Mesenchymal stem cell (in vitro differentiated cells and primary cell): ENCODE data around the gene B4GALT7.
A peak's percentile ranks its signal among the peaks of the same experiment; 100 is the strongest.

Experiments
- DNase-seq: peaks from one replicate; pipeline ENCODE4 v3.0.0-alpha.2; 2013
- H2AFZ ChIP-seq: one replicate; pipeline ENCODE4 v1.6.1; 2013; ENCODE audit warnings: low read depth, mild to moderate bottlenecking, control low read depth, inconsistent platforms, low read length, moderate library complexity
- H2AK5ac ChIP-seq: 2 replicates; pipeline ENCODE4 v1.6.1; 2013; ENCODE audit warnings: low read length, moderate library complexity, mild to moderate bottlenecking, inconsistent platforms; ENCODE audit not compliant: severe bottlenecking
- H2BK120ac ChIP-seq: one replicate; pipeline ENCODE4 v1.6.1; 2013; ENCODE audit warnings: low read depth, mild to moderate bottlenecking, inconsistent platforms, low read length, moderate library complexity
- H2BK12ac ChIP-seq, 2 experiments: one replicate each; pipeline ENCODE4 v1.6.1; 2013; ENCODE audit warnings: inconsistent platforms in 2 of 2, low read length in 2 of 2, mild to moderate bottlenecking in 2 of 2, moderate library complexity in 2 of 2, control low read depth in 1 of 2
- H2BK15ac ChIP-seq: one replicate; pipeline ENCODE4 v1.6.1; 2013; ENCODE audit warnings: mild to moderate bottlenecking, low read depth, inconsistent platforms; ENCODE audit not compliant: poor library complexity, severe bottlenecking
- H2BK5ac ChIP-seq: 2 replicates; pipeline ENCODE4 v1.6.1; 2013; ENCODE audit warnings: low read depth, mild to moderate bottlenecking, low read length, control low read depth, inconsistent platforms; ENCODE audit not compliant: poor library complexity, severe bottlenecking
- H3K14ac ChIP-seq, 2 experiments: one replicate each; pipeline ENCODE4 v1.6.1; 2013; ENCODE audit warnings: inconsistent platforms in 2 of 2, low read length in 2 of 2, control low read depth in 1 of 2, mild to moderate bottlenecking in 1 of 2, moderate library complexity in 1 of 2
- H3K18ac ChIP-seq, 2 experiments: one replicate each; pipeline ENCODE4 v1.6.1; 2013; ENCODE audit warnings: inconsistent platforms in 2 of 2, low read length in 2 of 2, control low read depth in 1 of 2, low read depth in 1 of 2, mild to moderate bottlenecking in 1 of 2
- H3K23ac ChIP-seq, 2 experiments: one replicate each; pipeline ENCODE4 v1.6.1; 2013; ENCODE audit warnings: inconsistent platforms in 2 of 2, low read length in 2 of 2, mild to moderate bottlenecking in 2 of 2, moderate library complexity in 2 of 2, control low read depth in 1 of 2
- H3K27ac ChIP-seq: 2 replicates; pipeline ENCODE4 v1.5.1; 2013; ENCODE audit warnings: mild to moderate bottlenecking, moderate library complexity, low read length, control low read depth, inconsistent platforms; ENCODE audit not compliant: poor library complexity, severe bottlenecking
- H3K27me3 ChIP-seq, 2 experiments: 2 replicates each; pipeline versions ENCODE4 v1.6.1 to v1.7.0; 2013; ENCODE audit warnings: low read length in 2 of 2, mild to moderate bottlenecking in 2 of 2, moderate library complexity in 2 of 2, control low read depth in 1 of 2, inconsistent platforms in 1 of 2; ENCODE audit not compliant: control insufficient read depth in 1 of 2, insufficient read depth in 1 of 2
- H3K36me3 ChIP-seq, 2 experiments: 2 replicates each; pipeline versions ENCODE4 v1.6.1 to v1.7.0; 2013; ENCODE audit warnings: low read length in 2 of 2, control low read depth in 1 of 2, inconsistent platforms in 1 of 2, low read depth in 1 of 2, mild to moderate bottlenecking in 1 of 2; ENCODE audit not compliant: insufficient read depth in 2 of 2, control insufficient read depth in 1 of 2
- H3K4ac ChIP-seq, 2 experiments: one replicate each; pipeline ENCODE4 v1.6.1; 2013; ENCODE audit warnings: inconsistent platforms in 2 of 2, low read length in 2 of 2, mild to moderate bottlenecking in 2 of 2, moderate library complexity in 2 of 2, control low read depth in 1 of 2, low read depth in 1 of 2
- H3K4me1 ChIP-seq: 2 replicates; pipeline ENCODE4 v1.6.1; 2013; ENCODE audit warnings: low read depth, low read length, control low read depth; ENCODE audit not compliant: control insufficient read depth, insufficient read depth
- H3K4me2 ChIP-seq: 2 replicates; pipeline ENCODE4 v1.6.1; 2013; ENCODE audit warnings: low read length, mild to moderate bottlenecking, inconsistent platforms; ENCODE audit not compliant: poor library complexity, severe bottlenecking
- H3K4me3 ChIP-seq, 2 experiments: 2 replicates each; pipeline versions ENCODE4 v1.5.1 to v1.7.0; 2013; ENCODE audit warnings: low read length in 2 of 2, mild to moderate bottlenecking in 2 of 2, control low read depth in 1 of 2, low read depth in 1 of 2; ENCODE audit not compliant: insufficient read depth in 1 of 2
- H3K79me1 ChIP-seq: replicated peaks from 2 replicates; pipeline ENCODE4 v1.6.1; 2013; ENCODE audit warnings: mild to moderate bottlenecking, control low read depth, low read length, inconsistent platforms; ENCODE audit not compliant: poor library complexity, severe bottlenecking
- H3K9ac ChIP-seq: 2 replicates; pipeline ENCODE4 v1.7.0; 2013; ENCODE audit warnings: mild to moderate bottlenecking, low read length, moderate library complexity
- H3K9me3 ChIP-seq: 2 replicates; pipeline ENCODE4 v1.7.0; 2013; ENCODE audit warnings: mild to moderate bottlenecking, low read length; ENCODE audit not compliant: control insufficient read depth
- H4K8ac ChIP-seq: one replicate; pipeline ENCODE4 v1.6.1; 2013; ENCODE audit warnings: inconsistent platforms, mild to moderate bottlenecking, low read length, moderate library complexity
- H4K91ac ChIP-seq: one replicate; pipeline ENCODE4 v1.6.1; 2013; ENCODE audit warnings: mild to moderate bottlenecking, low read length, inconsistent platforms
- WGBS: methylation state at CpG from one replicate; pipeline ENCODE4 v1.1.7; 2013; ENCODE audit warnings: mixed read lengths; 5-methylcytosine and 5-hydroxymethylcytosine counted together

Gene B4GALT7

DNA sequence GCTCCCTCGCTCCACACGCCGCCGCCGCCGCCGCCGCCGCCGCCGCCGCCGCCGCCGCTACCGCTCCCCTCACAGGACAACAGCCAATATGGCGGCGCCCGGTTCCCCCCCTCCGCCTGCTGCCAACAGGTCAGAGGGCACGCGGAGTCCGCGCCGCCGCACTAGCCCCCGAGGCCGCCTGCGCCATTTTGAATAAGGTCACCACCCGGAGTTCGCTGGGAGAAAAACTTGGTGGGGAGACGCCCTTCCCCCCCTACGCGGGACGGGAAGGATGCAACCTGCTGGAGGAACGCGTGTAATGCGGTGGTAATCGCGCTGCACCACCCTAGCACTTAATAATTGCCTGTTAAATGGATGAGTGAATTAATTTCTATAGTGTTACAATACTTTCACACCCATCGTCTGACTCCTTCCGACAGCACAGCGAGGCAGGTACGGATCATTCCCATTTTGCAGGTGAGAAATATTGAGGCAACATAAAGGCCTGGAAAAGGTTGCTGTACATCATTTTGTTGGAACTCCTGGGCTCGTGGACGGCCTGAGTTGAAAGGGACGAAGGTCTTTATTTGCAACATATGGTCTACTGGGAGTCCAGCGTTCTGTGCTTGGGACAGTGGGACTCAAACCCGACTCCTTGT, 45.3 kb upstream of the B4GALT7 start, which contains the start of gene FAM193B:
Gene FAM193B, minus strand, starts transcription at position 90 of the 638 bp plus-strand sequence. CDS start 105 bp downstream, outside the sequence.
- Histone ChIP-seq H3K9me3 (no peaks in the 10 kb centered on the region), H3K36me3 (peaks cover 9 to 23% of the 10 kb centered on the region in 2 experiments), H3K4me2 (peak within 1 kb of the TSS; percentile 98), H2BK5ac (peak within 1 kb of the TSS; percentile 49), H3K4me3 (peak within 1 kb of the TSS; percentile 94 to 97), H3K14ac (peak within 1 kb of the TSS; percentile 94 to 96), H3K4ac (peak within 1 kb of the TSS; percentile 77 to 79), H2AK5ac (no peak within 1 kb of the TSS), H2BK12ac (no peak within 1 kb of the TSS), H3K18ac (peak within 1 kb of the TSS; percentile 34 to 93), H2AFZ (peak within 1 kb of the TSS; percentile 89), H3K23ac (peak within 1 kb of the TSS in 1 of 2 experiments; percentile 85), H3K4me1 (peaks cover 16% of the 10 kb centered on the region), H3K27ac (peak within 1 kb of the TSS; percentile 53), H3K79me1 (peaks cover 13% of the 10 kb centered on the region), H2BK120ac (peak within 1 kb of the TSS; percentile 94), H4K8ac (peak within 1 kb of the TSS; percentile 92), H4K91ac (peak within 1 kb of the TSS; percentile 62), H3K9ac (peak within 1 kb of the TSS; percentile 88), H3K27me3 (no peaks in the 10 kb centered on the region), H2BK15ac (peak within 1 kb of the TSS; percentile 67)
- WGBS = 28% methylated on average over 22 of the region's 49 CpGs
- peak; percentile 92 for DNase-seq

GRCh38 chr5:177555228-177555627, 44.7 kb upstream of the B4GALT7 start:
- Histone ChIP-seq H3K4me1 (peaks cover 16% of the 10 kb centered on the region), H2AFZ (no peak overlapping the region), H3K14ac (no peak overlapping the region), H3K36me3 (peaks cover 9 to 22% of the 10 kb centered on the region in 2 experiments), H3K18ac (no peak overlapping the region), H4K8ac (no peak overlapping the region), H2BK5ac (no peak overlapping the region), H2AK5ac (no peak overlapping the region), H3K27me3 (no peaks in the 10 kb centered on the region), H2BK12ac (no peak overlapping the region), H3K23ac (no peak overlapping the region), H2BK15ac (no peak overlapping the region), H2BK120ac (no peak overlapping the region), H4K91ac (no peak overlapping the region), H3K4me2 (no peak overlapping the region), H3K4ac (no peak overlapping the region), H3K9ac (peak overlapping the region; percentile 82), H3K27ac (no peak overlapping the region), H3K9me3 (no peaks in the 10 kb centered on the region), H3K4me3 (peak overlapping the region in 1 of 2 experiments; percentile 97), H3K79me1 (peaks cover 11% of the 10 kb centered on the region)
- WGBS = 100% methylated on average over 2 of the region's 2 CpGs
- DNase-seq = no peak

DNA sequence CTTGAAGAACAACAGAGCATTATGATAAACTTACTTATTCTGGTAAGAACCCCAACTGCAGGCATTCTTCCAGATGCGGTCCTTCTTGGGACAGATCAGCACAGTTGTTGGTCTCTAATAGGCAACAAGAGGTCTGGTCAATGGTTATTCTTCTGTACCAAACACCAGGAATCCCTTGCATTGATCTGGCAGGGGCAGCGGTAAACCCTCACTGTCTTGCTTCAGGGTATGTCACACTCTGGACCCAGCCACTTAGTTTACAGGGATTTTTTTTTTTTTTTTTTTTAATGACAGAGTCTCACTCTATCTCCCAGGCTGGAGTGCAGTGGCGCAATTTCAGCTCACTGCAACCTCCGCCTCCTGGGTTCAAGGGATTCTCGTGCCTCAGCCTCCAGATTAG, 44.3 kb upstream of the B4GALT7 start:
- Histone ChIP-seq H2BK15ac (no peak overlapping the region), H3K9ac (no peak overlapping the region), H3K14ac (no peak overlapping the region), H3K4ac (no peak overlapping the region), H3K9me3 (no peaks in the 10 kb centered on the region), H3K18ac (no peak overlapping the region), H3K36me3 (peaks cover 6 to 18% of the 10 kb centered on the region in 2 experiments), H3K23ac (no peak overlapping the region), H2BK12ac (no peak overlapping the region), H2AFZ (no peak overlapping the region), H3K79me1 (peaks cover 7% of the 10 kb centered on the region), H3K27me3 (no peaks in the 10 kb centered on the region), H3K4me1 (peaks cover 16% of the 10 kb centered on the region), H3K27ac (no peak overlapping the region), H4K8ac (no peak overlapping the region), H2BK5ac (no peak overlapping the region), H4K91ac (no peak overlapping the region), H2AK5ac (no peak overlapping the region), H2BK120ac (no peak overlapping the region), H3K4me2 (no peak overlapping the region), H3K4me3 (no peak overlapping the region)
- WGBS = 96% methylated on average over 5 of the region's 5 CpGs
- no peak for DNase-seq

DNA sequence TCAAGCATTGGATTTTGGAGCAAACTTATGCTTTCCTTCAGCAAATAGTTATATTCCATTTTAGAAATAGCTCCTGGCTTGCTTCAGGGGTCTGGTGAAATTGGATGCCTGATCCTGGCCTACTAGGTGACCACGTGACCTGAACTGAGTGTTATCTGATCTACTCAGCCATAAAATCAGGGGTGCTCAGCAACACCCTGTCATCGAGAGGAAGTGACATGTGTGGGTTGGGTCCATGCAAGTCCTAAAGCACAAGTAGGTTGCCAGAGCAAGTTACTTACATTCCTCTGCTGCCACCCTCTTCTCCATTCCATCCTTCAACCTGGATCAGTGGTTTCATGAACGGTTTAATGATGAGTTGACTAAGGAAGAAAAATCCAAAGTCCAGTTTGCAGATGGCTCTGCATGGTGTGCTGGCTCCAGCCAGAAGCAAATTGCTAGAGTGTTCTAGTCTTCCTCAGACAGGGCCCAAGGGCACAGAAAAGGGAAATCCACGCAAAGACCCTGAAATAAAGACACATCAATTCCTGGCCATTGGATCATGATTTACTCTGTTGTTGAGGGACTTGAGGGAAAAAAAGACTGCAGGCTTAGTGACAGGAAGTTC, 42.8 kb upstream of the B4GALT7 start:
- no peak overlapping the region for H2BK5ac ChIP-seq
- H2AFZ ChIP-seq = no peak overlapping the region
- H3K27me3 ChIP-seq = no peaks in the 10 kb centered on the region
- peaks cover 3 to 4% of the 10 kb centered on the region in 2 experiments for H3K36me3 ChIP-seq
- H3K4ac ChIP-seq = no peak overlapping the region
- no peak overlapping the region for H3K9ac ChIP-seq
- DNase-seq = no peak
- no peak overlapping the region for H3K4me3 ChIP-seq
- H3K79me1 ChIP-seq = peaks cover 3% of the 10 kb centered on the region
- no peak overlapping the region for H4K8ac ChIP-seq
- no peaks in the 10 kb centered on the region for H3K9me3 ChIP-seq
- no peak overlapping the region for H2BK12ac ChIP-seq
- H3K27ac ChIP-seq = no peak overlapping the region
- H2AK5ac ChIP-seq = no peak overlapping the region
- H3K4me1 ChIP-seq = peaks cover 14% of the 10 kb centered on the region
- H3K18ac ChIP-seq = no peak overlapping the region
- no peak overlapping the region for H2BK15ac ChIP-seq
- no peak overlapping the region for H2BK120ac ChIP-seq
- no peak overlapping the region for H4K91ac ChIP-seq
- H3K23ac ChIP-seq = no peak overlapping the region
- WGBS = 51% methylated on average over 4 of the region's 4 CpGs
- H3K4me2 ChIP-seq = no peak overlapping the region
- H3K14ac ChIP-seq = no peak overlapping the region
